ENCODE measurements around the gene C1QTNF2.

The C1QTNF2 gene

DNA sequence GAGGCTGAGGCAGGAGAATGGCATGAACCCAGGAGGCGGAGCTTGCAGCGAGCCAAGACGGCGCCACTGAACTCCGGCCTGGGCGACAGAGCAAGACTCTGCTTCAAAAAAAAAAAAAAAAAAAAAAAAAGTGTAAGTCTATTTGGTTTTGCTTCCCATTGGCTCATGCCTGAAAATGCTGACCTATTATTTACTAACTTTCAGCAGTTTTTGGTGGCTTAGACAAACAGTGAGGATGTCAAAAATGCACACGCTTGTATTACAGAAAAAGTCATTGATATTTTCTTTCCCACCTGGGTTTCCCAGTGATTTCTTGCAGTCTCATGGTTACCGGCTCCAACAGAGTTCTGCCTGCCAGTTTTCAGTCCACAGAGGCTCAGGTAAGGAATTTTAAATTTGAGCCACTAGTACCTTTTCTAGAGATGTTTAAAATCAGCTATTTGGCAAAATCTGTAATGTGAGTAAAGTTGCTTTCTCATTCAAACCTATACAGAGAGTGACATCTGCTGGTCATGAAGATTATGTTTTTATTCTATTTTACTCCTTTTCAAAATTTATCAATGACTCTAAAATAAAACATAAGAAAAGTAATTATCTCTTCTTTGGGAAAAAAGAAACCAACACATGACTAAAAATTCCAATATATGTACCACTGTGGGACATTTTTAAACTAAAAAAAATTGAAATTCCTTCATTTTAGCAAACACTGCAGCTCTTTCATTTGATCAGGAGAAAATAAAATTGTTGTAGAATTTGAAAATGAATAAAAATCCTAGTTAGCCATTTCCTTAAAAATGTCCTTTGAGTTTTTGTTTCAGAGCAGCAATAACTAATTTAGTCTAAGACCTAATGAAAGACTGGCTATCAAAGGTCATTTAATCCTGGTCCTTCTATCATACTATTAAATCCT, 20.6 kb upstream of the C1QTNF2 start:
- no peak for DNase-seq (ENCODE audit: insufficient read length, low spot score)
- TF ChIP-seq POLR2AphosphoS5 (IDR thresholded peaks at IDR 0.05; ENCODE audit: low read depth, low read length) (no peak), POU2F2 (IDR thresholded peaks at IDR 0.05; ENCODE audit: low read depth, low read length) (no peak), SPI1 (IDR thresholded peaks at IDR 0.05; ENCODE audit: low read depth, low read length) (no peak), PAX5 (IDR thresholded peaks at IDR 0.05; ENCODE audit: insufficient read depth, low read length, severe bottlenecking) (no peak), TAF1 (IDR thresholded peaks at IDR 0.05; ENCODE audit: low read depth, low read length) (no peak), POLR2A (IDR thresholded peaks at IDR 0.05; ENCODE audit: low read depth, low read length) (no peak)
- FAIRE-seq = no peak

DNA sequence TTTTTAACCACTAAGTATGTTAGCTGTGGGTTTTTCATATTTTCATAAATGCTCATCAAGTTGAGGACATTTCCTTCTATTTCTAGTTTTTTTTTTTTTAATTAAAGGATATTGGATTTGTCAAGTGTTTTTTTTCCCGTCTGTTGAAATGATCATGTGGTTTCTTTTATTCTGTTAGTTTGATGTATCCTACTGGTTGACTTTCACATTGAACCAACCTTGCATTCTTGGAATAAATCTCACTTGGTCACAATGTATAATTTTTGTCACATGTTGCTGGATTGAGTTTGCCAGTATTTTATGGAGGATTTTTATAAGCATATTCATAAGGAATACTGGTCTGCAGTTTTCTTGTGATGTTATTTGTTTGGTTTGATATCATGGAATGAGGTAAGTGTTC, 17.0 kb upstream of the C1QTNF2 start:
- DNase-seq (ENCODE audit: insufficient read length, low spot score) = no peak
- no peak for FAIRE-seq
- no peak for TF ChIP-seq PAX5 (IDR thresholded peaks at IDR 0.05; ENCODE audit: insufficient read depth, low read length, severe bottlenecking)
- TF ChIP-seq SPI1 (IDR thresholded peaks at IDR 0.05; ENCODE audit: low read depth, low read length) = no peak
- TF ChIP-seq POU2F2 (IDR thresholded peaks at IDR 0.05; ENCODE audit: low read depth, low read length) = no peak
- no peak for TF ChIP-seq POLR2A (IDR thresholded peaks at IDR 0.05; ENCODE audit: low read depth, low read length)

DNA sequence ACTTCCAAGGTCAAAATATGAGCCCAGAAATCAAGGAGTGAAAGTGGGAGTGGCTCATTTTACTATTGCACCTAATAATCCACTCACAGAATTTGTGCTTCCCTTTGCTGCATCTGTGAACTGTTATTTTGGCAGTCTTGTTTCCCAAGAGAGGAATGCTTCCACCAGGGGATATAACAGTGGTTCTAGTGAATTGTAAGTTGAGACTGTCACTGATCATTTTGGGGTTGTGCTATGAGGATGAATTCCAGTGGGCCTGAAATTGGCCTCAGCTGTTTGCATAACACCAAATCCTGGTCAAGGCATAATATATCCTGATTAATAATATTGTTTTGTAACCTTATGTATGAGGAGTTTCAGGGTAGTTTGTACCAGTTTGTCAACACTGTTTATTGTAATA, 15.1 kb upstream of the C1QTNF2 start:
- no peak for TF ChIP-seq POU2F2 (IDR thresholded peaks at IDR 0.05; ENCODE audit: low read depth, low read length)
- no peak for TF ChIP-seq PAX5 (IDR thresholded peaks at IDR 0.05; ENCODE audit: insufficient read depth, low read length, severe bottlenecking)
- no peak for TF ChIP-seq TAF1 (IDR thresholded peaks at IDR 0.05; ENCODE audit: low read depth, low read length)
- no peak for TF ChIP-seq POLR2A (IDR thresholded peaks at IDR 0.05; ENCODE audit: low read depth, low read length)
- no peak for TF ChIP-seq SPI1 (IDR thresholded peaks at IDR 0.05; ENCODE audit: low read depth, low read length)
- no peak for TF ChIP-seq POLR2AphosphoS5 (IDR thresholded peaks at IDR 0.05; ENCODE audit: low read depth, low read length)
- FAIRE-seq (no peak), DNase-seq (ENCODE audit: insufficient read length, low spot score) (no peak)

DNA sequence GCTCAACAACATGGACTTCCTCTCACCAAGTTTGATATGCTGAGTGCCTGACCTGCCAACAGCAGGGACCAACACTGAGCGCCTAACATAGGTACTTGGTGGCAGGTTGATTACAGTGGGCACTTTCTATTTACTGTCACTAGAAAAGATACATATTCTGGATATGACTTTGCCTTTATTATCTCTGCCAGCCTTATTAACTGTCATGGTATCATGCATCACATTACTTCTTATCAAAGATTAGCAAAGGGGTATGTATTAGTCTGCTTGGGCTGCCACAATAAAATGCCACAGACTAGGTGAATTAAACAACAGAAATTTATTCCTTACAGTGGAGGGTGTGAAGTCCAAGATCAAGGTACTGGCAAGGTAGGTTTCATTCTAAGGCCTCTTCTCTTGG, 14.3 kb upstream of the C1QTNF2 start:
- TF ChIP-seq POLR2A (IDR thresholded peaks at IDR 0.05; ENCODE audit: low read depth, low read length) = no peak
- TF ChIP-seq PAX5 (IDR thresholded peaks at IDR 0.05; ENCODE audit: insufficient read depth, low read length, severe bottlenecking) = no peak
- TF ChIP-seq TAF1 (IDR thresholded peaks at IDR 0.05; ENCODE audit: low read depth, low read length) = no peak
- TF ChIP-seq SPI1 (IDR thresholded peaks at IDR 0.05; ENCODE audit: low read depth, low read length) = no peak
- TF ChIP-seq POU2F2 (IDR thresholded peaks at IDR 0.05; ENCODE audit: low read depth, low read length) = no peak
- TF ChIP-seq POLR2AphosphoS5 (IDR thresholded peaks at IDR 0.05; ENCODE audit: low read depth, low read length) = no peak
- FAIRE-seq (no peak), DNase-seq (ENCODE audit: insufficient read length, low spot score) (no peak)

DNA sequence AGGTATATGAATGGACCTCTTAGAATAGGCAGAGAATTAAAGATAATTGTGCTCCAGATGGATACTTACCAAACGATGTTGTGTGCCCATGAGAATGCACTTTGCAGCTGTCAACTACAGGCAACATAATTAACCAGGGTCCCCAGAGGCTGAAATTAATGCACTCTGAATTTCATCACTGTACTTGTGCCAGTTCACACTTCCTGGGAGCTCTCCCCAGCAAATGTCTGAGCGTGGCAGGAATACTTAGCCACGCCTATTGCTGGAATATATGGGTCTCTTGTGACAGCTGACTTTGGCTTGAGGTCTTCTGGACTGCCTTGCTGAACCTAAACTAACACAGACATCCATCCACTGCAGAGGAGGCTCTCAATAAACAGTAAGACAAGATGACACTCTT, 11.9 kb upstream of the C1QTNF2 start:
- no peak for DNase-seq (ENCODE audit: insufficient read length, low spot score)
- no peak for FAIRE-seq

DNA sequence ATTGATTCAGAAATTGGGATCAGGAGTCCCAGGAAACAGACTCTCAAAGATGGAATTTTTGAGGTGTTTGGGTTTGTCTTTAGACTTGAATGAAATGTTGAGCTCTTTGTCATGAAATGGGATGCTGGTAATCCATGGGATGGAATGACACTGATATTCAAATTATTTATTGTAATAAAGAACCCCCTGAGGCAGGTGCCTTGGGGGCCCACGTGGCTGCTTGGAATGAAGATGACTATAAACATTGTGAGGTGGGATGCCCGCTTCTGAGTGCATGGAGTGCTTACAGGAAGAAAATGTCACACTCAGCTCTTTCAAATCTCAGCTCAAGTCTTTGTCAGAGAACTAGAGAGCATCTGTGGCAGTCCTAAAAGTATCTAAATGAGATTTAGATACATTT, 9.6 kb upstream of the C1QTNF2 start:
- DNase-seq (ENCODE audit: insufficient read length, low spot score) (no peak), FAIRE-seq (no peak)
- TF ChIP-seq SPI1 (IDR thresholded peaks at IDR 0.05; ENCODE audit: low read depth, low read length) = no peak
- no peak for TF ChIP-seq POLR2AphosphoS5 (IDR thresholded peaks at IDR 0.05; ENCODE audit: low read depth, low read length)
- TF ChIP-seq POLR2A (IDR thresholded peaks at IDR 0.05; ENCODE audit: low read depth, low read length) = no peak
- no peak for TF ChIP-seq POU2F2 (IDR thresholded peaks at IDR 0.05; ENCODE audit: low read depth, low read length)
- no peak for TF ChIP-seq TAF1 (IDR thresholded peaks at IDR 0.05; ENCODE audit: low read depth, low read length)
- TF ChIP-seq PAX5 (IDR thresholded peaks at IDR 0.05; ENCODE audit: insufficient read depth, low read length, severe bottlenecking) = no peak

More for the DNA sequence above, 11.9 kb upstream of the C1QTNF2 start:
- TF ChIP-seq PAX5 (IDR thresholded peaks at IDR 0.05; ENCODE audit: insufficient read depth, low read length, severe bottlenecking) = no peak
- TF ChIP-seq SPI1 (IDR thresholded peaks at IDR 0.05; ENCODE audit: low read depth, low read length) = no peak
- no peak for TF ChIP-seq POU2F2 (IDR thresholded peaks at IDR 0.05; ENCODE audit: low read depth, low read length)
- TF ChIP-seq POLR2AphosphoS5 (IDR thresholded peaks at IDR 0.05; ENCODE audit: low read depth, low read length) = no peak
- TF ChIP-seq POLR2A (IDR thresholded peaks at IDR 0.05; ENCODE audit: low read depth, low read length) = no peak
- TF ChIP-seq TAF1 (IDR thresholded peaks at IDR 0.05; ENCODE audit: low read depth, low read length) = no peak

DNA sequence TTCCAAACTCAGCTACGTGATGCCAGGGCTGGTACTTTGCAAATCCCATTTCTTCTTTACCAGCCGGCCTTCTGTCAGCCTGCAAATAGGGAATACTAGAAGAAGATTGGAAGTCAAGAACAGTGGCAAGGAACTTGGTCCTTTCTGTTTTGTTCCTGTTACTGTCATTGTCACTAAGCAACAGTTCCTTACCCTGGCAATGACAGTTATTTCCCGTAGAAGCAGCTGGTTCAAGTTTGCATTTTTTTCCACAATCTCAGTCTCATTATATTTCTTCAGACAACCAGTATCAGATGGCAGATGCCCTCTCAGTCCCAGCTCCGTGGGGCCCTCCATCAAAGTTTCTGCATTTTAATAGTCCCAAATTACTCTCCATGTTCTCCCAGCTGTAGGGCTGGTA, 9.1 kb upstream of the C1QTNF2 start:
- DNase-seq (ENCODE audit: insufficient read length, low spot score) (no peak), FAIRE-seq (no peak)
- TF ChIP-seq TAF1 (IDR thresholded peaks at IDR 0.05; ENCODE audit: low read depth, low read length) (no peak), POLR2A (IDR thresholded peaks at IDR 0.05; ENCODE audit: low read depth, low read length) (no peak), POLR2AphosphoS5 (IDR thresholded peaks at IDR 0.05; ENCODE audit: low read depth, low read length) (no peak), POU2F2 (IDR thresholded peaks at IDR 0.05; ENCODE audit: low read depth, low read length) (no peak)

DNA sequence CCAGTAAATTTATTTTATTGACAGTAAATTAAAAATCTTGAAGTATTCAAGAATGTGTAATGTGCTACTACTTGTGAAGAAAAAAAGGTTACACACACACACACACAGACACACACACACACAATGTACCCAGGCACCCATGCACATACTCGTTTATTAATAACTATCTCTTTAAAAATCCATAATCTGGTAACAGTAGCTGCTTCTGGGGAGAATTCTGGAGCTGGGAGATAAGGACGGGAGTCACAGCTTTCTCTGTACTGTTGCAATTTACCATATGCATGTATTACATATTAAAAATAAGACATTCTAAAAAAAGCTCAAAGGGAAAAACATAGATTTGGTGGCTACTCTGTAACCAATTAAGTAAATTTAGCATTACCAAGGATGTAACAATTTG, 7.9 kb upstream of the C1QTNF2 start:
- DNase-seq (ENCODE audit: insufficient read length, low spot score) (no peak), FAIRE-seq (no peak)
- TF ChIP-seq PAX5 (IDR thresholded peaks at IDR 0.05; ENCODE audit: insufficient read depth, low read length, severe bottlenecking) (no peak), POLR2AphosphoS5 (IDR thresholded peaks at IDR 0.05; ENCODE audit: low read depth, low read length) (no peak), SPI1 (IDR thresholded peaks at IDR 0.05; ENCODE audit: low read depth, low read length) (no peak), TAF1 (IDR thresholded peaks at IDR 0.05; ENCODE audit: low read depth, low read length) (no peak), POU2F2 (IDR thresholded peaks at IDR 0.05; ENCODE audit: low read depth, low read length) (no peak), POLR2A (IDR thresholded peaks at IDR 0.05; ENCODE audit: low read depth, low read length) (no peak)

DNA sequence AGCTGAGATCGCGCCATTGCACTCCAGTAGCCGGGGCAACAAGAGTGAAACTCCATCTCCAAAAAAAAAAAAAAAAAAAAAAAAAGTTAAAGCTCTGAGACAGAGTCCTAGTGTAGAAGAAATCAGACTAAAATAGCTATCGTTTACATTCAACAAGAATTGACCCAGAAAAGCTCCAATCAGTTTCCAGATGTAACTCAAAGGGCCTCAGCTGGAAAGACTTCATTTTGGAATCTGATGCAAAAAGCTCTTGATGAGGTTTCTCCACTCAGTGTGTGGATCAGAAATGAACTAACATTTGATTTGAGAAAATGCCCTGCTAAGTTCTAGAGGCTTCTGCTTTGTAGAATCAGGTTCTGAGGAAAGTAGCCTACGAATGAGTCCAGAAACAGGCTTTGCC, 7.2 kb upstream of the C1QTNF2 start:
- DNase-seq (ENCODE audit: insufficient read length, low spot score) (no peak), FAIRE-seq (no peak)
- no peak for TF ChIP-seq POLR2AphosphoS5 (IDR thresholded peaks at IDR 0.05; ENCODE audit: low read depth, low read length)
- TF ChIP-seq PAX5 (IDR thresholded peaks at IDR 0.05; ENCODE audit: insufficient read depth, low read length, severe bottlenecking) = no peak
- TF ChIP-seq POU2F2 (IDR thresholded peaks at IDR 0.05; ENCODE audit: low read depth, low read length) = no peak
- no peak for TF ChIP-seq POLR2A (IDR thresholded peaks at IDR 0.05; ENCODE audit: low read depth, low read length)
- TF ChIP-seq SPI1 (IDR thresholded peaks at IDR 0.05; ENCODE audit: low read depth, low read length) = no peak
- TF ChIP-seq TAF1 (IDR thresholded peaks at IDR 0.05; ENCODE audit: low read depth, low read length) = no peak

Measured in GM12891 (cell line).